H9 (cell line): ENCODE data around the gene CALML5. TPM values are rescaled to one million over a fixed set of nuclear protein-coding genes. Genes with fewer than 3 reads are reported as not detected.

Source experiments
- DNase-seq: peaks from one replicate; pipeline ENCODE4 v3.0.0-alpha.2; 2017
- H2AFZ ChIP-seq: one replicate; pipeline ENCODE4 v1.6.1; 2013; ENCODE audit warnings: mild to moderate bottlenecking, low read length, control low read depth, moderate library complexity
- H2AK5ac ChIP-seq: 2 replicates; pipeline ENCODE4 v1.6.1; 2013; ENCODE audit warnings: low read length, control low read depth, mixed read lengths; ENCODE audit not compliant: insufficient read length
- H2BK120ac ChIP-seq: one replicate; pipeline ENCODE4 v1.6.1; 2013; ENCODE audit warnings: low read depth, mild to moderate bottlenecking, low read length, control low read depth, inconsistent platforms; ENCODE audit not compliant: poor library complexity, severe bottlenecking
- H2BK12ac ChIP-seq: 2 replicates; pipeline ENCODE4 v1.6.1; 2013; ENCODE audit warnings: low read length, control low read depth, mixed read lengths, low read depth; ENCODE audit not compliant: insufficient read length
- H2BK15ac ChIP-seq: 2 replicates; pipeline ENCODE4 v1.6.1; 2013; ENCODE audit warnings: low read depth, low read length, control low read depth
- H2BK20ac ChIP-seq: one replicate; pipeline ENCODE4 v1.6.1; 2013; ENCODE audit warnings: low read depth, mild to moderate bottlenecking, low read length, control low read depth, inconsistent platforms; ENCODE audit not compliant: poor library complexity, severe bottlenecking
- H2BK5ac ChIP-seq: 2 replicates; pipeline ENCODE4 v1.6.1; 2013; ENCODE audit warnings: low read length, control low read depth, mixed read lengths; ENCODE audit not compliant: insufficient read length
- H3K14ac ChIP-seq: 2 replicates; pipeline ENCODE4 v1.6.1; 2013; ENCODE audit warnings: low read length, control low read depth; ENCODE audit not compliant: insufficient read depth
- H3K18ac ChIP-seq: 2 replicates; pipeline ENCODE4 v1.6.1; 2013; ENCODE audit warnings: low read depth, mild to moderate bottlenecking, mixed read lengths, low read length, control low read depth; ENCODE audit not compliant: insufficient read length
- H3K23ac ChIP-seq: 2 replicates; pipeline ENCODE4 v1.6.1; 2013; ENCODE audit warnings: low read length, control low read depth, mixed read lengths, low read depth; ENCODE audit not compliant: insufficient read length
- H3K23me2 ChIP-seq: 2 replicates; pipeline ENCODE4 v1.6.1; 2013; ENCODE audit warnings: low read depth, mild to moderate bottlenecking, mixed read lengths, low read length, control low read depth; ENCODE audit not compliant: insufficient read length, poor library complexity, severe bottlenecking
- H3K27ac ChIP-seq: 2 replicates; pipeline ENCODE4 v1.5.1; 2013; ENCODE audit warnings: low read length, control low read depth, mixed read lengths, low read depth; ENCODE audit not compliant: insufficient read length
- H3K27me3 ChIP-seq: 2 replicates; pipeline ENCODE4 v1.6.1; 2013; ENCODE audit warnings: low read length, control low read depth, inconsistent platforms; ENCODE audit not compliant: insufficient read depth
- H3K4ac ChIP-seq: 2 replicates; pipeline ENCODE4 v1.6.1; 2013; ENCODE audit warnings: low read depth, mild to moderate bottlenecking, control low read depth, inconsistent platforms, low read length, moderate library complexity
- H3K4me1 ChIP-seq: 2 replicates; pipeline ENCODE4 v1.6.1; 2013; ENCODE audit warnings: low read length, control low read depth, inconsistent platforms; ENCODE audit not compliant: insufficient read depth
- H3K4me2 ChIP-seq: 2 replicates; pipeline ENCODE4 v1.6.1; 2013; ENCODE audit warnings: low read length, control low read depth, mixed read lengths; ENCODE audit not compliant: insufficient read length, insufficient read depth
- H3K56ac ChIP-seq: 2 replicates; pipeline ENCODE4 v1.6.1; 2013; ENCODE audit warnings: low read depth, mild to moderate bottlenecking, mixed read lengths, low read length, control low read depth; ENCODE audit not compliant: insufficient read length
- H3K79me1 ChIP-seq: 2 replicates; pipeline ENCODE4 v1.6.1; 2013; ENCODE audit warnings: low read depth, mild to moderate bottlenecking, moderate library complexity, low read length, control low read depth, inconsistent platforms; ENCODE audit not compliant: insufficient read depth, poor library complexity, severe bottlenecking
- H3K79me2 ChIP-seq: 2 replicates; pipeline ENCODE4 v1.6.1; 2013; ENCODE audit warnings: low read length, control low read depth, inconsistent platforms; ENCODE audit not compliant: insufficient read depth
- H3K9ac ChIP-seq: 2 replicates; pipeline ENCODE4 v1.6.1; 2013; ENCODE audit warnings: low read length, control low read depth, mixed read lengths; ENCODE audit not compliant: insufficient read length; ENCODE audit errors: extremely low read depth
- H3K9me3 ChIP-seq: one replicate; pipeline ENCODE4 v1.6.1; 2013; ENCODE audit warnings: low read depth, low read length, inconsistent platforms; ENCODE audit not compliant: control insufficient read depth
- H3T11ph ChIP-seq: one replicate; pipeline ENCODE4 v1.6.1; 2013; ENCODE audit warnings: mild to moderate bottlenecking, low read length, control low read depth, inconsistent platforms
- H4K20me1 ChIP-seq: one replicate; pipeline ENCODE4 v1.6.1; 2013; ENCODE audit not compliant: control insufficient read depth, insufficient read length, insufficient read depth
- H4K5ac ChIP-seq: 2 replicates; pipeline ENCODE4 v1.6.1; 2013; ENCODE audit warnings: low read depth, mild to moderate bottlenecking, mixed read lengths, low read length, control low read depth; ENCODE audit not compliant: insufficient read length
- H4K8ac ChIP-seq: replicated peaks from 2 replicates; pipeline ENCODE4 v1.6.1; 2013; ENCODE audit warnings: low read length, control low read depth, mixed read lengths, low read depth; ENCODE audit not compliant: insufficient read length
- H4K91ac ChIP-seq: 2 replicates; pipeline ENCODE4 v1.6.1; 2013; ENCODE audit warnings: low read depth, mild to moderate bottlenecking, moderate library complexity, mixed read lengths, low read length, control low read depth; ENCODE audit not compliant: insufficient read length
- H3K27ac Mint-ChIP-seq, 3 experiments: 2 replicates in 2 of 3; 3 replicates in 1 of 3; pipeline ENCODE4 v1.8.0; 2020 to 2021; ENCODE audit warnings: mixed read lengths in 3 of 3, mild to moderate bottlenecking in 1 of 3, moderate library complexity in 1 of 3
- H3K27me3 Mint-ChIP-seq: 2 replicates; pipeline ENCODE4 v1.8.0; 2021; ENCODE audit warnings: low read depth, mild to moderate bottlenecking, moderate library complexity, mixed read lengths
- H3K36me3 Mint-ChIP-seq, 3 experiments: 2 replicates in 2 of 3; 3 replicates in 1 of 3; pipeline ENCODE4 v1.8.0; 2020 to 2021; ENCODE audit warnings: low read depth in 3 of 3, mixed read lengths in 3 of 3; ENCODE audit not compliant: insufficient read depth in 1 of 3
- H3K4me1 Mint-ChIP-seq, 2 experiments: 2 replicates each; pipeline ENCODE4 v1.8.0; 2020; ENCODE audit warnings: mixed read lengths in 2 of 2
- H3K4me3 Mint-ChIP-seq, 2 experiments: 2 replicates in 1 of 2; 3 replicates in 1 of 2; pipeline ENCODE4 v1.8.0; 2020 to 2021; ENCODE audit warnings: mild to moderate bottlenecking in 2 of 2, mixed read lengths in 2 of 2, moderate library complexity in 1 of 2
- H3K9me3 Mint-ChIP-seq, 2 experiments: 2 replicates in 1 of 2; 3 replicates in 1 of 2; pipeline ENCODE4 v1.8.0; 2020; ENCODE audit warnings: mild to moderate bottlenecking in 2 of 2, mixed read lengths in 2 of 2, moderate library complexity in 1 of 2
- WGBS: extraction: QIAGEN DNeasy Blood & Tissue Kit; methylation state at CpG from one replicate; pipeline ENCODE4 v1.1.7; 2013; ENCODE audit warnings: missing lambda C conversion rate, low lambda C conversion rate, mixed read lengths; ENCODE audit not compliant: insufficient read length; ENCODE audit errors: extremely low coverage; 5-methylcytosine and 5-hydroxymethylcytosine counted together
- total RNA-seq: library from RNA; stranded (reverse); gene quantifications from 2 replicates; pipeline ENCODE4 v1.2.1, GENCODE V29; 2021
- TF ChIP-seq, protein P1 (sequence below): fragments of 200-600 bp; sonication (generic); conservative IDR thresholded peaks from 3 replicates; pipeline ENCODE4 v1.8.0; 2021; ENCODE audit warnings: antibody characterized with exemption, mild to moderate bottlenecking

Gene CALML5
- total RNA-seq, 1 experiment from 2014 or later: not detected

DNA sequence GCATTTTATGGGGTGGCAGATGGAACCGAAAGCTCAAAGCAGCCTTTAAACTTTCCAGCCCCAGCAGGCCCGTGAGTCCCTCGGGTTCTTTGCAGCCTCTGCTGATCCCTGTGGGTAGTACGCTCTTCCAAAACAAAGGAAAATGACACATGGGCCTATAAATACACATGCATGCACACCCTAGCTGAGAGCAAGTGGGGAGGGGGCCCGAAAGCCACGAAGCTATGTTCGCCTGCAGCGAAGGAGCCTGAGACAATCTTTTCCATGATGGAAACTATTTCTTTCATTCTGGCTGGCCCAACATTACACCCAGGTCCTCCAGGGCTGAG lies 32.2 kb downstream of the CALML5 start:
- no peak overlapping the region for H3K4me2 ChIP-seq
- H3K4me3 Mint-ChIP-seq: no peak overlapping the region
- no peak overlapping the region for H2BK12ac ChIP-seq
- no peak overlapping the region for H3T11ph ChIP-seq
- H2BK120ac ChIP-seq: no peak overlapping the region
- H3K9ac ChIP-seq: no peak overlapping the region
- H3K79me2 ChIP-seq: no peaks in the 10 kb centered on the region
- H4K20me1 ChIP-seq: no peaks in the 10 kb centered on the region
- WGBS: no CpG with 5 or more reads among the region's 8 CpGs
- H3K27me3 Mint-ChIP-seq: peaks cover 19% of the 10 kb centered on the region
- no peak overlapping the region for H2BK5ac ChIP-seq
- H3K56ac ChIP-seq: no peak overlapping the region
- no peak overlapping the region for H2AK5ac ChIP-seq
- no peak overlapping the region for H3K4ac ChIP-seq
- no peaks in the 10 kb centered on the region for H3K27me3 ChIP-seq
- H3K27ac ChIP-seq: no peak overlapping the region
- no peak overlapping the region for H2AFZ ChIP-seq
- H3K18ac ChIP-seq: no peak overlapping the region
- peaks cover 7% of the 10 kb centered on the region for H3K9me3 ChIP-seq
- no peak overlapping the region for H4K8ac ChIP-seq
- H3K23me2 ChIP-seq: no peaks in the 10 kb centered on the region
- no peak overlapping the region for H2BK20ac ChIP-seq
- H3K27ac Mint-ChIP-seq: peak overlapping the region in 2 of 3 experiments; percentile 59 to 99; a peak in 4 of 7 replicates
- no peak overlapping the region for H3K23ac ChIP-seq
- TF ChIP-seq, protein P1, sequence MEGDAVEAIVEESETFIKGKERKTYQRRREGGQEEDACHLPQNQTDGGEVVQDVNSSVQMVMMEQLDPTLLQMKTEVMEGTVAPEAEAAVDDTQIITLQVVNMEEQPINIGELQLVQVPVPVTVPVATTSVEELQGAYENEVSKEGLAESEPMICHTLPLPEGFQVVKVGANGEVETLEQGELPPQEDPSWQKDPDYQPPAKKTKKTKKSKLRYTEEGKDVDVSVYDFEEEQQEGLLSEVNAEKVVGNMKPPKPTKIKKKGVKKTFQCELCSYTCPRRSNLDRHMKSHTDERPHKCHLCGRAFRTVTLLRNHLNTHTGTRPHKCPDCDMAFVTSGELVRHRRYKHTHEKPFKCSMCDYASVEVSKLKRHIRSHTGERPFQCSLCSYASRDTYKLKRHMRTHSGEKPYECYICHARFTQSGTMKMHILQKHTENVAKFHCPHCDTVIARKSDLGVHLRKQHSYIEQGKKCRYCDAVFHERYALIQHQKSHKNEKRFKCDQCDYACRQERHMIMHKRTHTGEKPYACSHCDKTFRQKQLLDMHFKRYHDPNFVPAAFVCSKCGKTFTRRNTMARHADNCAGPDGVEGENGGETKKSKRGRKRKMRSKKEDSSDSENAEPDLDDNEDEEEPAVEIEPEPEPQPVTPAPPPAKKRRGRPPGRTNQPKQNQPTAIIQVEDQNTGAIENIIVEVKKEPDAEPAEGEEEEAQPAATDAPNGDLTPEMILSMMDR: no peak
- H3K79me1 ChIP-seq: no peaks in the 10 kb centered on the region
- peaks cover 40 to 66% of the 10 kb centered on the region in 2 experiments for H3K4me1 Mint-ChIP-seq
- no peak overlapping the region for H2BK15ac ChIP-seq
- H3K14ac ChIP-seq: no peak overlapping the region
- no peak overlapping the region for H4K91ac ChIP-seq
- peaks cover 24 to 71% (median 35%) of the 10 kb centered on the region in 3 experiments for H3K36me3 Mint-ChIP-seq
- H4K5ac ChIP-seq: no peak overlapping the region
- peaks cover 2% of the 10 kb centered on the region; the same call in 1 of the 2 replicates for H3K4me1 ChIP-seq
- H3K9me3 Mint-ChIP-seq: peaks cover 46 to 59% of the 10 kb centered on the region in 2 experiments
- DNase-seq: no peak
